ENCODE results near the gene LPGAT1. TPM values are rescaled to one million over a fixed set of nuclear protein-coding genes. Genes with fewer than 3 reads are reported as not detected.

Gene LPGAT1
- total RNA-seq, 1 experiment from 2014 or later, result 50.6 TPM

DNA sequence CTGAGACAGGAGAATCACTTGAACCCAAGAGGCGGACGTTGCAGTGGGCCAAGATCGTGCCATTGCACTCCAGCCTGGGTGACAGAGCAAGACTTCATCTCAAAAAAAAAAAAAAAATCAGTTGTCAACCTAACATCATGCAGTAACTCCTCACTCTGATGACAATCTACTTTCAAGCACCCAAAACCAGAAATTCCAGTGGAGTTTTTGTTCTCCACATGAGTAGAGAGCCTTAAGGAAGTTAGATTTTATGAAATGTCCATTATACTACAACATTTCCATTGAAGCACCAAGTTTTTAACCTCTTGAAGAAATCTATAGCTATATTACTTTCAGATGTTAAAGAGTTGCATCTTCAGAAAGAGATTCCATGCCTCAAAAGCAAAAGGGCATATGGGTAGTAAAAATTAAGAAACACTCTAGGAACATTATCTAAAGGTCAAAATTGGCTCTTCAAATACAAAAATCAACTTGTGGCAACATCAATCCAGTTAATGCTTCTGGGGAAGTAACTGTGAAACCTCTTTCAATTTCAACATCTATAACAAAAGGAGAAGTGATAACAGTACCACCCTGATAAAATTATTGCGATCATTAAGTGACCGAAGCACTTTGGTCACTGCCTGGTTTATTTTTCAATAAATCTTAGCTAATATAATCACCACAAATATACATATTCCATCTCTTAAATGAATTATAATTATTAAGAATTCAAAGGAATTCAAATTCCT, 7.7 kb downstream of the LPGAT1 start:
- Histone ChIP-seq H3K36me3 (ENCODE audit: control insufficient read depth in 1 of 2, insufficient read depth in 2 of 2, low read length in 2 of 2) (0 out of 4 replicates have a peak, but pooled peaks cover 0 to 2% of the 10 kb centered on the region in 2 experiments), H2AFZ (ENCODE audit: low read depth, low read length, poor library complexity, severe bottlenecking) (no peak overlapping the region), H3K9ac (ENCODE audit: low read length) (no peak overlapping the region), H3K27me3 (ENCODE audit: insufficient read depth, low read length) (no peaks in the 10 kb centered on the region), H3K4me3 (replicated peaks in 1 of 2; ENCODE audit: low read depth in 1 of 2, low read length in 2 of 2) (no peak overlapping the region), H3K4me2 (ENCODE audit: low read length) (no peak overlapping the region), H3K79me2 (ENCODE audit: insufficient read depth, low read length) (peaks cover 6% of the 10 kb centered on the region), H3K9me2 (ENCODE audit: insufficient read depth) (no peaks in the 10 kb centered on the region), H4K20me1 (ENCODE audit: insufficient read depth) (no peaks in the 10 kb centered on the region), H3K9me3 (ENCODE audit: control insufficient read depth in 1 of 2, insufficient read depth in 1 of 2, low read depth in 1 of 2, low read length in 2 of 2) (no peaks in the 10 kb centered on the region), H3K27ac (ENCODE audit: low read depth, low read length) (no peak overlapping the region), H3K4me1 (ENCODE audit: control insufficient read depth in 1 of 2, insufficient read depth in 2 of 2, low read length in 2 of 2) (peaks cover 3 to 22% of the 10 kb centered on the region in 2 experiments; a peak in 2 of 4 replicates)
- ChIA-PET CTCF (no interaction called here), RAD21 (ENCODE audit: low non-redundant PET in 1 of 2, low total read pairs in 2 of 2, uncharacterized antibody in 2 of 2, unreplicated experiment in 2 of 2) (no interaction called here), POLR2A (no interaction called here)
- BruUV-seq (replicated peaks), result no TSS peak
- intact Hi-C loops (cut with micrococcal nuclease), result no loop called here
- no peak for ATAC-seq
- DNase-seq (ENCODE audit: low read depth, low spot score), result no peak
- TF ChIP-seq SP1 (IDR thresholded peaks at IDR 0.05; ENCODE audit: low read depth) (no peak), EZH2phosphoT487 (IDR thresholded peaks at IDR 0.05; ENCODE audit: borderline replicate concordance) (no peak), SRF (IDR thresholded peaks at IDR 0.05; ENCODE audit: low read depth) (no peak), POLR2A (IDR thresholded peaks at IDR 0.05; ENCODE audit: borderline replicate concordance, extremely low read depth, insufficient read depth, insufficient read length) (no peak), YY1 (IDR thresholded peaks at IDR 0.05; ENCODE audit: extremely low read depth, insufficient replicate concordance, low read depth, low read length) (no peak), FOSL1 (IDR thresholded peaks at IDR 0.05; ENCODE audit: low read depth) (no peak), EZH2 (IDR thresholded peaks at IDR 0.05) (no peak), CBX3 (IDR thresholded peaks at IDR 0.05; ENCODE audit: low read depth) (no peak), CTCF (IDR thresholded peaks at IDR 0.05 in 2 of 3, conservative IDR thresholded peaks at IDR 0.05 in 1 of 3; ENCODE audit: borderline replicate concordance in 1 of 3, insufficient read depth in 1 of 3, low read depth in 2 of 3, low read length in 2 of 3) (no peak), ATF3 (IDR thresholded peaks at IDR 0.05) (no peak), JUND (IDR thresholded peaks at IDR 0.05) (no peak), SIN3A (IDR thresholded peaks at IDR 0.05; ENCODE audit: low read depth) (no peak)
- TF ChIP-seq, protein P1, sequence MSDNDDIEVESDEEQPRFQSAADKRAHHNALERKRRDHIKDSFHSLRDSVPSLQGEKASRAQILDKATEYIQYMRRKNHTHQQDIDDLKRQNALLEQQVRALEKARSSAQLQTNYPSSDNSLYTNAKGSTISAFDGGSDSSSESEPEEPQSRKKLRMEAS (IDR thresholded peaks at IDR 0.05), result no peak

Data from HCT116 (cell line).